ENCODE results near the gene EPB41L3. TPM values are rescaled to one million over a fixed set of nuclear protein-coding genes. Genes with fewer than 3 reads are reported as not detected.

The EPB41L3 gene
- total RNA-seq, 5 donors from 2014 or later (not counting 1 experiment from before 2014, with no cell fraction given), result 0.41 to 3.8 (median 3.6) TPM

GRCh38 chr18:5415031-5415430 is 128.8 kb downstream of the EPB41L3 start:
- no peaks in the 10 kb centered on the region for H3K4me1 Mint-ChIP-seq
- Histone ChIP-seq H3K4me3 (ENCODE audit: control insufficient read depth in 1 of 2, extremely low read depth in 1 of 2, low read length in 1 of 2) (no peak overlapping the region), H3K36me3 (ENCODE audit: control insufficient read depth in 2 of 2, extremely low read depth in 1 of 2, insufficient read depth in 1 of 2, low read length in 1 of 2) (no peaks in the 10 kb centered on the region), H3K9me3 (no peaks in the 10 kb centered on the region), H3K4me1 (ENCODE audit: control insufficient read depth in 1 of 2, extremely low read depth in 1 of 2, insufficient read depth in 2 of 2, low read length in 2 of 2) (no peaks in the 10 kb centered on the region), H3K27ac (ENCODE audit: low read length) (no peak overlapping the region), H3K27me3 (replicated peaks in 1 of 2; ENCODE audit: control insufficient read depth in 2 of 2, extremely low read depth in 1 of 2, insufficient read depth in 2 of 2, low read length in 1 of 2) (peaks cover 0 to 11% of the 10 kb centered on the region in 2 experiments)
- no peak overlapping the region for H3K4me3 Mint-ChIP-seq
- no peaks in the 10 kb centered on the region for H3K9me3 Mint-ChIP-seq
- no peaks in the 10 kb centered on the region for H3K36me3 Mint-ChIP-seq
- POLR2A ChIA-PET, result no interaction called here
- CTCF ChIA-PET, result no interaction called here
- no peak overlapping the region for H3K27ac Mint-ChIP-seq
- no peak for DNase-seq
- 75% methylated on average over 3 of the region's 4 CpGs for WGBS (ENCODE audit: insufficient coverage)
- H3K27me3 Mint-ChIP-seq, result peaks cover 8 to 20% of the 10 kb centered on the region in 2 donors
- ATAC-seq (replicated peaks in 1 of 4), result no peak

- H3K9me3 ChIP-seq, result no peaks in the 10 kb centered on the region
- WGBS (ENCODE audit: insufficient coverage), result 91% methylated on average over 3 of the region's 6 CpGs
- H3K36me3 Mint-ChIP-seq, result no peaks in the 10 kb centered on the region
- H3K27me3 ChIP-seq (replicated peaks in 1 of 2; ENCODE audit: control insufficient read depth in 2 of 2, extremely low read depth in 1 of 2, insufficient read depth in 2 of 2, low read length in 1 of 2), result peaks cover 0 to 10% of the 10 kb centered on the region in 2 experiments
- no peak overlapping the region for H3K4me3 Mint-ChIP-seq
- no peak overlapping the region for H3K27ac ChIP-seq (ENCODE audit: low read length)
- CTCF ChIA-PET, result no interaction called here
- no peaks in the 10 kb centered on the region for H3K9me3 Mint-ChIP-seq
- peaks cover 6 to 18% of the 10 kb centered on the region in 2 donors for H3K27me3 Mint-ChIP-seq
- H3K4me3 ChIP-seq (ENCODE audit: control insufficient read depth in 1 of 2, extremely low read depth in 1 of 2, low read length in 1 of 2), result no peak overlapping the region
- POLR2A ChIA-PET, result no interaction called here
- no peak for DNase-seq
- no peak for ATAC-seq (replicated peaks in 1 of 4)
- H3K36me3 ChIP-seq (ENCODE audit: control insufficient read depth in 2 of 2, extremely low read depth in 1 of 2, insufficient read depth in 1 of 2, low read length in 1 of 2), result no peaks in the 10 kb centered on the region
- no peaks in the 10 kb centered on the region for H3K4me1 ChIP-seq (ENCODE audit: control insufficient read depth in 1 of 2, extremely low read depth in 1 of 2, insufficient read depth in 2 of 2, low read length in 2 of 2)
- no peaks in the 10 kb centered on the region for H3K4me1 Mint-ChIP-seq
- no peak overlapping the region for H3K27ac Mint-ChIP-seq
Observed at GRCh38 chr18:5414546-5414945, 129.3 kb downstream of the EPB41L3 start.

DNA sequence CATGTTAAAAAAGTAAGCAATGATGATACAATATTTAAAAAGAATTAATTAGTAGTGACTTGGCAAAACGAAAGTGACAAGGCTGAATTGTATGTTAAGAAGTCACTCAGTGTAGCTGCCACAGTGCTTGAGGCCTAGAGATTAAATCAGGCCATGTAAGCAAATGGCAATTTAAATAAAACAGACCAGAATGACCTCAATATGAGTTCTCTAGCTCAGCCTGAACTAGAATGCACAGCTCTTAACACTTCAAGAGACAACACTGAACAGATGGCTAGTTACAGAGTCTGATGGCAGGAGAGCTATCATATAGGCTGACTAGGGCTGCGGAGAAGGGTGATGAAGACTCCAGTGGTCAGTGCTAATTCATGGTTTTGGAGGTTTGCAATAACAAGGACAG is 130.3 kb downstream of the EPB41L3 start:
- no peaks in the 10 kb centered on the region for H3K4me1 ChIP-seq (ENCODE audit: control insufficient read depth in 1 of 2, extremely low read depth in 1 of 2, insufficient read depth in 2 of 2, low read length in 2 of 2)
- H3K9me3 ChIP-seq, result no peaks in the 10 kb centered on the region
- no peaks in the 10 kb centered on the region for H3K36me3 ChIP-seq (ENCODE audit: control insufficient read depth in 2 of 2, extremely low read depth in 1 of 2, insufficient read depth in 1 of 2, low read length in 1 of 2)
- H3K4me1 Mint-ChIP-seq, result no peaks in the 10 kb centered on the region
- H3K27me3 Mint-ChIP-seq, result peaks cover 6 to 17% of the 10 kb centered on the region in 2 donors
- H3K27ac Mint-ChIP-seq, result no peak overlapping the region
- WGBS (ENCODE audit: insufficient coverage), result 100% methylated on average over 1 of the region's 2 CpGs
- no peaks in the 10 kb centered on the region for H3K36me3 Mint-ChIP-seq
- no peak for ATAC-seq (replicated peaks in 1 of 4)
- POLR2A ChIA-PET, result no interaction called here
- H3K27me3 ChIP-seq (replicated peaks in 1 of 2; ENCODE audit: control insufficient read depth in 2 of 2, extremely low read depth in 1 of 2, insufficient read depth in 2 of 2, low read length in 1 of 2), result peaks cover 0 to 8% of the 10 kb centered on the region in 2 experiments
- H3K4me3 Mint-ChIP-seq, result no peak overlapping the region
- DNase-seq, result no peak
- H3K4me3 ChIP-seq (ENCODE audit: control insufficient read depth in 1 of 2, extremely low read depth in 1 of 2, low read length in 1 of 2), result no peak overlapping the region
- CTCF ChIA-PET, result interaction anchor here in 1 of 2 donors (0.8 kb wide), 1 partner anchor 356 kb away, joined by 3 read pairs; no protein-coding TSS in a partner anchor
- no peak overlapping the region for H3K27ac ChIP-seq (ENCODE audit: low read length)
- H3K9me3 Mint-ChIP-seq, result no peaks in the 10 kb centered on the region

- CTCF ChIA-PET, result interaction anchor here in 1 of 2 donors (0.6 kb wide), 1 partner anchor 230 kb away, joined by 3 read pairs; no protein-coding TSS in a partner anchor
- WGBS (ENCODE audit: insufficient coverage), result 94% methylated on average over 5 of the region's 7 CpGs
- Histone ChIP-seq H3K4me3 (ENCODE audit: control insufficient read depth in 1 of 2, extremely low read depth in 1 of 2, low read length in 1 of 2) (no peak overlapping the region), H3K4me1 (ENCODE audit: control insufficient read depth in 1 of 2, extremely low read depth in 1 of 2, insufficient read depth in 2 of 2, low read length in 2 of 2) (no peaks in the 10 kb centered on the region), H3K9me3 (no peaks in the 10 kb centered on the region), H3K27ac (ENCODE audit: low read length) (no peak overlapping the region), H3K36me3 (ENCODE audit: control insufficient read depth in 2 of 2, extremely low read depth in 1 of 2, insufficient read depth in 1 of 2, low read length in 1 of 2) (no peaks in the 10 kb centered on the region), H3K27me3 (replicated peaks in 1 of 2; ENCODE audit: control insufficient read depth in 2 of 2, extremely low read depth in 1 of 2, insufficient read depth in 2 of 2, low read length in 1 of 2) (peaks cover 0 to under 1% of the 10 kb centered on the region in 2 experiments)
- Mint-ChIP-seq H3K27me3 (peaks cover 7 to 11% of the 10 kb centered on the region in 2 donors), H3K4me1 (no peaks in the 10 kb centered on the region), H3K27ac (no peak overlapping the region), H3K36me3 (no peaks in the 10 kb centered on the region), H3K4me3 (no peak overlapping the region), H3K9me3 (no peaks in the 10 kb centered on the region)
- POLR2A ChIA-PET, result no interaction called here
- DNase-seq (no peak), ATAC-seq (replicated peaks in 1 of 4) (no peak)
Observed at GRCh38 chr18:5410582-5410981, 133.2 kb downstream of the EPB41L3 start.

GRCh38 chr18:5398269-5398668 is 145.5 kb downstream of the EPB41L3 start:
- H3K9me3 ChIP-seq, result no peaks in the 10 kb centered on the region
- CTCF ChIA-PET, result no interaction called here

GRCh38 chr18:5397102-5397501 is 146.7 kb downstream of the EPB41L3 start:
- Mint-ChIP-seq H3K4me3 (no peak overlapping the region), H3K4me1 (peaks cover 0 to 8% (median 0%) of the 10 kb centered on the region in 3 donors), H3K36me3 (no peaks in the 10 kb centered on the region), H3K9me3 (no peaks in the 10 kb centered on the region), H3K27ac (no peak overlapping the region), H3K27me3 (peaks cover 7 to 19% of the 10 kb centered on the region in 2 donors)
- Histone ChIP-seq H3K9me3 (no peaks in the 10 kb centered on the region), H3K36me3 (ENCODE audit: control insufficient read depth in 2 of 2, extremely low read depth in 1 of 2, insufficient read depth in 1 of 2, low read length in 1 of 2) (no peaks in the 10 kb centered on the region), H3K27ac (ENCODE audit: low read length) (no peak overlapping the region), H3K4me1 (ENCODE audit: control insufficient read depth in 1 of 2, extremely low read depth in 1 of 2, insufficient read depth in 2 of 2, low read length in 2 of 2) (peaks cover 0 to 4% of the 10 kb centered on the region in 2 experiments), H3K4me3 (ENCODE audit: control insufficient read depth in 1 of 2, extremely low read depth in 1 of 2, low read length in 1 of 2) (no peak overlapping the region), H3K27me3 (replicated peaks in 1 of 2; ENCODE audit: control insufficient read depth in 2 of 2, extremely low read depth in 1 of 2, insufficient read depth in 2 of 2, low read length in 1 of 2) (peaks cover 0 to 7% of the 10 kb centered on the region in 2 experiments)
- 92% methylated on average over 18 of the region's 18 CpGs for WGBS (ENCODE audit: insufficient coverage)
- ChIA-PET POLR2A (no interaction called here), CTCF (no interaction called here)
- no peak for DNase-seq
- ATAC-seq (replicated peaks in 1 of 4), result no peak

More at GRCh38 chr18:5398269-5398668, 145.5 kb downstream of the EPB41L3 start:
- H3K4me1 ChIP-seq (ENCODE audit: control insufficient read depth in 1 of 2, extremely low read depth in 1 of 2, insufficient read depth in 2 of 2, low read length in 2 of 2), result peaks cover 0 to 4% of the 10 kb centered on the region in 2 experiments
- no peak overlapping the region for H3K4me3 ChIP-seq (ENCODE audit: control insufficient read depth in 1 of 2, extremely low read depth in 1 of 2, low read length in 1 of 2)
- DNase-seq (no peak), ATAC-seq (replicated peaks in 1 of 4) (no peak)
- 86% methylated on average over 3 of the region's 8 CpGs for WGBS (ENCODE audit: insufficient coverage)
- no peaks in the 10 kb centered on the region for H3K36me3 ChIP-seq (ENCODE audit: control insufficient read depth in 2 of 2, extremely low read depth in 1 of 2, insufficient read depth in 1 of 2, low read length in 1 of 2)
- Mint-ChIP-seq H3K9me3 (no peaks in the 10 kb centered on the region), H3K36me3 (no peaks in the 10 kb centered on the region), H3K4me1 (peaks cover 0 to 5% (median 0%) of the 10 kb centered on the region in 3 donors), H3K27ac (no peak overlapping the region), H3K27me3 (peaks cover 7 to 22% of the 10 kb centered on the region in 2 donors), H3K4me3 (no peak overlapping the region)
- H3K27me3 ChIP-seq (replicated peaks in 1 of 2; ENCODE audit: control insufficient read depth in 2 of 2, extremely low read depth in 1 of 2, insufficient read depth in 2 of 2, low read length in 1 of 2), result peaks cover 0 to 7% of the 10 kb centered on the region in 2 experiments
- no peak overlapping the region for H3K27ac ChIP-seq (ENCODE audit: low read length)
- POLR2A ChIA-PET, result no interaction called here

All from T-cell (primary cell).